Cardiac fibroblast (primary cell): ENCODE results near the gene IL17RB.

Source experiments
- DNase-seq, 2 donors: peaks; one replicate each; pipeline versions ENCODE4 v3.0.0 to v3.0.0-alpha.2; 2010; ENCODE audit warnings: low read depth in 2 of 2
- H3K4me3 ChIP-seq, 2 donors: replicated peaks in 1 of 2; 1 replicate in 1 of 2; 2 replicates in 1 of 2; pipeline ENCODE4 v1.5.1; 2011; ENCODE audit warnings: low read depth in 2 of 2, low read length in 2 of 2, mild to moderate bottlenecking in 2 of 2, moderate library complexity in 1 of 2
- CTCF ChIP-seq: IDR thresholded peaks from one replicate; pipeline ENCODE4 v1.5.1; 2011; ENCODE audit warnings: low read depth, mild to moderate bottlenecking, low read length, inconsistent platforms

The IL17RB gene

GRCh38 chr3:53890726-53891475 lies 44.5 kb downstream of the IL17RB start:
- peak overlapping the region; percentile 92 to 96 for H3K4me3 ChIP-seq
- peak; percentile 29 to 41 for DNase-seq
- no peak for TF ChIP-seq CTCF

- DNase-seq: peak; percentile 99 to 100
- peak within 1 kb of the TSS; percentile 92 to 96 for H3K4me3 ChIP-seq
- TF ChIP-seq CTCF: no peak
These were observed 45.3 kb downstream of the IL17RB start, which contains the start of gene SELENOK for GRCh38 chr3:53891497-53892285. TSS of gene SELENOK (minus strand) at chr3:53891859.

GRCh38 chr3:53892286-53892637 lies 45.9 kb downstream of the IL17RB start:
- TF ChIP-seq CTCF: no peak
- no peak for DNase-seq
- peak overlapping the region; percentile 92 to 96 for H3K4me3 ChIP-seq

GRCh38 chr3:53899750-53900149 lies 53.4 kb downstream of the IL17RB start:
- H3K4me3 ChIP-seq: no peak overlapping the region
- no peak for DNase-seq
- TF ChIP-seq CTCF: no peak

GRCh38 chr3:53900666-53901331 lies 54.4 kb downstream of the IL17RB start:
- no peak overlapping the region for H3K4me3 ChIP-seq
- TF ChIP-seq CTCF: no peak
- no peak for DNase-seq

GRCh38 chr3:53902067-53902466 lies 55.7 kb downstream of the IL17RB start:
- H3K4me3 ChIP-seq: no peak overlapping the region
- no peak for DNase-seq
- no peak for TF ChIP-seq CTCF
